SK-N-MC (cell line): ENCODE results near the gene PALB2.

Source experiments
- EZH2 ChIP-seq: fragments of 200-600 bp; sonication (generic); IDR thresholded peaks from one replicate; pipeline ENCODE4 v1.6.1; 2017; ENCODE audit warnings: antibody characterized with exemption
- FOXP2 ChIP-seq: optimal IDR thresholded peaks from 2 replicates; pipeline ENCODE3; 2011; ENCODE audit warnings: mild to moderate bottlenecking, moderate library complexity; ENCODE audit not compliant: insufficient read depth; ENCODE audit errors: extremely low read length, control extremely low read depth
- POLR2AphosphoS5 ChIP-seq: IDR thresholded peaks from 2 replicates; pipeline ENCODE4 v1.6.1; 2012; ENCODE audit warnings: mild to moderate bottlenecking, low read depth, low read length, borderline replicate concordance

DNA sequence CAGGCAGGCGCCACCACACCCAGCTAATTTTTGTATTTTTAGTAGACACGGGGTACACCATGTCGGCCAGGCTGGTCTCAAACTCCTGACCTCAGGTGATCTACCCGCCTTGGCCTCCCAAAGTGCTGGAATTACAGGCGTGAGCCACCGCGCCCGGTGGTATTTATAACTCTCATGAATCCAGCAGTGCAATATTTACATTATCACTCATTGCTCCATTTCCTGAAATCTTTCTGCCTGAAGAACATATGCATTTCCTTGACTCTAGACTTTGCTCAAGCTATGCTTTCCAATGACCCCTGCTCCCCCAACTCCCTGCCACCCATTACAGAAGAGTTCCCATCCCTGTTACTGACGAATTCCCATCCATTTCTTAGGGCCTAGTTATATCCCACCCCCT, 25.3 kb downstream of the PALB2 start:
- TF ChIP-seq POLR2AphosphoS5, result no peak
- no peak for TF ChIP-seq EZH2
- no peak for TF ChIP-seq FOXP2
